GM23338 (cell line): Measurements from ENCODE around the gene ZNF74.

ENCODE experiments used
- CREB1 ChIP-seq: fragments of 250-450 bp; sonication (Bioruptor Pico); IDR thresholded peaks from 2 replicates; pipeline ENCODE4 v1.5.0; 2020; ENCODE audit warnings: low read depth, mild to moderate bottlenecking, moderate library complexity
- CTCF ChIP-seq, 2 experiments: fragments of 200-600 bp in 1 of 2; sonication (generic) in 1 of 2; conservative IDR thresholded peaks; 2 replicates each; pipeline versions ENCODE4 v1.5.1 to v1.6.1; 2016 to 2017; ENCODE audit warnings: antibody characterized with exemption in 2 of 2, low read depth in 2 of 2, mild to moderate bottlenecking in 2 of 2, moderate library complexity in 1 of 2
- EZH2phosphoT487 ChIP-seq: fragments of 200-600 bp; sonication (generic); IDR thresholded peaks from one replicate; pipeline ENCODE4 v1.8.1; 2018; ENCODE audit warnings: antibody characterized with exemption; ENCODE audit not compliant: unreplicated experiment
- JUNB ChIP-seq: IDR thresholded peaks from one replicate; pipeline ENCODE4 v1.6.1; 2016; ENCODE audit warnings: antibody characterized with exemption; ENCODE audit not compliant: unreplicated experiment
- POLR2AphosphoS5 ChIP-seq: IDR thresholded peaks from 2 replicates; pipeline ENCODE4 v1.6.1; 2016; ENCODE audit warnings: antibody characterized with exemption, low read depth
- ZNF331 ChIP-seq: fragments of 250-450 bp; sonication (Bioruptor Pico); IDR thresholded peaks from 2 replicates; pipeline ENCODE4 v1.5.0; 2020; ENCODE audit warnings: low read depth, mild to moderate bottlenecking, moderate library complexity

GRCh38 chr22:20435436-20436306 is 41.7 kb downstream of the ZNF74 start:
- no peak for TF ChIP-seq CTCF (conservative IDR thresholded peaks at IDR 0.05; ENCODE audit: low read depth in 2 of 2)
- TF ChIP-seq POLR2AphosphoS5, result no peak
- TF ChIP-seq JUNB, result no peak
- TF ChIP-seq EZH2phosphoT487, result no peak
- no peak for TF ChIP-seq CREB1 (CRISPR knock-in tag)
- no peak for TF ChIP-seq ZNF331 (CRISPR knock-in tag)
